SK-N-SH (cell line): ENCODE results near the gene PBX4.

Source experiments
- CTCF ChIP-seq: fragments of 200-600 bp; sonication (generic); IDR thresholded peaks from 2 replicates; pipeline ENCODE4 v1.6.1; 2017; ENCODE audit warnings: antibody characterized with exemption, mild to moderate bottlenecking, moderate library complexity
- EP300 ChIP-seq, 2 experiments: IDR thresholded peaks; 2 replicates each; pipeline versions ENCODE4 v1.4.0 to v1.6.1; 2012; ENCODE audit warnings: borderline replicate concordance in 1 of 2, low read depth in 1 of 2, low read length in 1 of 2
- MAX ChIP-seq: IDR thresholded peaks from 2 replicates; pipeline ENCODE4 v1.4.0; 2012; ENCODE audit warnings: low read depth
- POLR2AphosphoS5 ChIP-seq: IDR thresholded peaks from 2 replicates; pipeline ENCODE4 v1.6.1; 2012; ENCODE audit warnings: low read depth, low read length
- REST ChIP-seq: IDR thresholded peaks from 2 replicates; pipeline ENCODE4 v1.6.1; 2012; ENCODE audit warnings: mild to moderate bottlenecking, low read depth, low read length, moderate library complexity
- RXRA ChIP-seq: IDR thresholded peaks from 2 replicates; pipeline ENCODE4 v1.4.0; 2012; ENCODE audit warnings: low read depth, mild to moderate bottlenecking, borderline replicate concordance
- SMC3 ChIP-seq: IDR thresholded peaks from 2 replicates; pipeline ENCODE4 v1.6.1; 2012; ENCODE audit warnings: low read depth, low read length, improper control_type of control experiment
- TAF1 ChIP-seq: IDR thresholded peaks from 2 replicates; pipeline ENCODE4 v1.6.1; 2012; ENCODE audit warnings: low read depth, mild to moderate bottlenecking, low read length, moderate library complexity, borderline replicate concordance
- TF ChIP-seq, protein P1 (sequence below): IDR thresholded peaks from 2 replicates; pipeline ENCODE4 v1.4.0; 2012; ENCODE audit warnings: low read depth, borderline replicate concordance

GRCh38 chr19:19520989-19521388 is 97.5 kb downstream of the PBX4 start:
- no peak for TF ChIP-seq CTCF
- TF ChIP-seq REST: no peak
- no peak for TF ChIP-seq SMC3
- no peak for TF ChIP-seq TAF1
- TF ChIP-seq MAX: no peak
- TF ChIP-seq POLR2AphosphoS5: no peak
- no peak for TF ChIP-seq EP300 (IDR thresholded peaks at IDR 0.05; ENCODE audit: borderline replicate concordance in 1 of 2, low read depth in 1 of 2, low read length in 1 of 2)
- TF ChIP-seq RXRA: no peak
- TF ChIP-seq, protein P1, sequence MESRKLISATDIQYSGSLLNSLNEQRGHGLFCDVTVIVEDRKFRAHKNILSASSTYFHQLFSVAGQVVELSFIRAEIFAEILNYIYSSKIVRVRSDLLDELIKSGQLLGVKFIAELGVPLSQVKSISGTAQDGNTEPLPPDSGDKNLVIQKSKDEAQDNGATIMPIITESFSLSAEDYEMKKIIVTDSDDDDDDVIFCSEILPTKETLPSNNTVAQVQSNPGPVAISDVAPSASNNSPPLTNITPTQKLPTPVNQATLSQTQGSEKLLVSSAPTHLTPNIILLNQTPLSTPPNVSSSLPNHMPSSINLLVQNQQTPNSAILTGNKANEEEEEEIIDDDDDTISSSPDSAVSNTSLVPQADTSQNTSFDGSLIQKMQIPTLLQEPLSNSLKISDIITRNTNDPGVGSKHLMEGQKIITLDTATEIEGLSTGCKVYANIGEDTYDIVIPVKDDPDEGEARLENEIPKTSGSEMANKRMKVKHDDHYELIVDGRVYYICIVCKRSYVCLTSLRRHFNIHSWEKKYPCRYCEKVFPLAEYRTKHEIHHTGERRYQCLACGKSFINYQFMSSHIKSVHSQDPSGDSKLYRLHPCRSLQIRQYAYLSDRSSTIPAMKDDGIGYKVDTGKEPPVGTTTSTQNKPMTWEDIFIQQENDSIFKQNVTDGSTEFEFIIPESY: no peak
